Renal cortex interstitium (tissue), 3 donors: ENCODE measurements around the gene SLC38A9. TPM values are rescaled to one million over a fixed set of nuclear protein-coding genes. Genes with fewer than 3 reads are reported as not detected.

Experiments
- polyA plus RNA-seq, 3 donors: library from polyadenylated mRNA; unstranded; fragments of 120-200 nt; gene quantifications; one replicate each; pipeline ENCODE4 v1.2.1, GENCODE V29; 2013; ENCODE audit not compliant: insufficient read length in 3 of 3

SLC38A9 gene
- polyA plus RNA-seq, 3 donors, result 28.3 to 39.2 (median 34.5) TPM

Other genes with a start within 250 kb of the SLC38A9 start
- gene PLPP1, start 177.4 kb downstream of the SLC38A9 start, polyA plus RNA-seq, result 10 to 100 TPM; 79.3 to 96.4 (median 83.1) TPM
- not detected for gene DDX4, start 25.7 kb upstream of the SLC38A9 start, polyA plus RNA-seq
- under 1 TPM in 2 of 3 donors, not detected in 1; 0.06 to 0.11 TPM for gene IL31RA, start 139.0 kb upstream of the SLC38A9 start, polyA plus RNA-seq